ENCODE measurements around the gene ADTRP.

The ADTRP gene

DNA sequence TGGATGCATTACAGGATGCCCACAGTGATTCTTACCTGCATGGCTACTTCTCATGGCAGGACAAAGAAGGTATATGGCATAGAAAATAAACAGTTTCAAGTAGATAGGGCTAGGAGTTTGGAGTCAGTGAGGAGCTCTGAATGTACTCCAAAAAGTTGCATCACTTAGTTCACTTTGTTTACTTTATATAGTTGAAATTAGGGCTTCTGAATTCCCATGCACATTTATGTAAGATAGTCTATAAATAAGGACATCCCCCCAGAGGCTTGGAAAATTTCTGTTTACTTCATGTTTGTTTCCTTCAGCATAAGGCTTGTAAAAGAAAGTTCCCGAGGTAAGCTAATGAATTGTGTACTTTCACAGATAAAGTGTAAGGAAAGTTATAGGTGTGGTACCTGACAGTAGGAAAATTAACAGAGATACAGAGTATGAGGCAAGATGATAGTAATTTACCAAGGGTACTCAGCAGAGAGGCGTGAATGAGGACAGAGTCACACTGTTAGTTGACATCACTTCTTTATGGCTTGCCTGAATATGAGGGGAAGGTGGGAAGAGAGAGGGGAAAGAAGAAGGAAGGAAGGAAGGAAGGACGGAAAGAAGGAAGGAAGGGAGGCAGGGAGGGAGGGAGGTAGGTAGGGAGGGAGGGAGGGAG is 51.1 kb downstream of the ADTRP start:
- no peak for DNase-seq (ENCODE audit: low read depth in 2 of 2)

GRCh38 chr6:11724286-11724685 is 54.3 kb downstream of the ADTRP start:
- DNase-seq (ENCODE audit: low read depth in 2 of 2): no peak

GRCh38 chr6:11722805-11723631 is 55.6 kb downstream of the ADTRP start:
- DNase-seq (ENCODE audit: low read depth in 2 of 2): no peak

- no peak for DNase-seq (ENCODE audit: low read depth in 2 of 2)
These were observed 56.4 kb downstream of the ADTRP start for GRCh38 chr6:11722220-11722619.

- DNase-seq (ENCODE audit: low read depth in 2 of 2): no peak
These were observed 60.1 kb downstream of the ADTRP start for GRCh38 chr6:11718463-11718862.

DNA sequence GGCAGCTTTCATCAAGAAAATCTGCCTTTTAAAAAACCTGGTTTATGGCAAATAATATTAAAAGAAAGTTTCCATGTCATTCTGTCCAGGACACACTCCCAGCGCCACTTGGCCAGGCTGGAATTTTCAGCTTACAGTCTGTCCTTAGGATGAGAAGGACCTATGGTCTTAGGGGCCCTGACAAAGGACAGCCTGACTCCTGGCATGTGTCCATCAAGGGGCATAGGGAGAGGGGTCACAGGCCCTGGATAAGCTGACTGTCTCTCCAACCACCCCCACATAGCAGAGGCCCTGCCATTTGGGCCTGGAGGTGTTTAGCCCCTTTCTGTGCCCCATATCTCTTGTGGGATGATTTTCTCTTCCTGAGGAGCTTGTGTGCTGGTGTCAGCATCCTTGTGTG is 60.6 kb downstream of the ADTRP start:
- DNase-seq (ENCODE audit: low read depth in 2 of 2): no peak

DNA sequence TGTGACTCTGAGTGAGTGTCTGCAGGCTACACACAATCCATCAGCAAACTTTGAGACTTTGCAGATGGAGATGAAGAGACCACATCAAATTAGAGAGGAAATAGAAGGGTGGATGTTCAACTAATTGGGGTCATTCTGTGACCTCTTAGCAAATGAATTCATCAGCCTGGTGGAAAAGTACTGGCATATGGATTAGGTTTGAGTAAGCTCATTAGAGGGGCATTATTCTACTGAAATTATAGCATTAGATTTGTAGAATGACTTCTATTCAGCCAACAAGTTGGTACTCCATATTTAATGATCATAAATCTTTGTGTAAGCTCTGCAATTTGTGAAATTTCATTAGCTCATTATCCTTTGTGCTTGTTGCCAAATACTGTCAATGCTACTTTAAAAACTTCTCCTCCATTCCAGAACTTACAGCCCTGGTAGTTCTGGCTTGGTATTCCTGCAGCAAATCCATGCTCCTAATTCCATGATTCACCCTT is 63.8 kb downstream of the ADTRP start:
- DNase-seq (ENCODE audit: low read depth in 2 of 2): no peak

GRCh38 chr6:11714116-11714797 is 64.3 kb downstream of the ADTRP start:
- DNase-seq (ENCODE audit: low read depth in 2 of 2): no peak

DNA sequence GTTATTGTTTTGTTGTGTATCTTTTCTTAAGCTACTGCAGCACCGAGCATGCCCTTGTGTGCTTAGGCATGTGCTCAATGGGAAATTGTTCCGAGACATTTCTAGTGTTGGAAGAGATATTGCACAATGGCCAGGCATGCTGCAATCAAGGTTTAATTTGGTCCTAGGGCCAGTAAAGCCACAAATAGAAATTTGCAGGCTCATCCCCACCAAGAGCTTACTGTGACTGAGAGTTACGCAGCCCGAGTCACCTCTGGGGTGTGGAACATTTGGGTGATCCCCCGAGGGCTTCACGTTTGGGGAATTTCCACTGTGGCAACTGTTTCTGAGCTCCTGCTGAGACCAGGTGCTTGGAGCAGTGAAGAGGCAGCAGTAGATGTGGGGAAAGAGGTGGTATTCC is 65.8 kb downstream of the ADTRP start:
- no peak for DNase-seq (ENCODE audit: low read depth in 2 of 2)

DNA sequence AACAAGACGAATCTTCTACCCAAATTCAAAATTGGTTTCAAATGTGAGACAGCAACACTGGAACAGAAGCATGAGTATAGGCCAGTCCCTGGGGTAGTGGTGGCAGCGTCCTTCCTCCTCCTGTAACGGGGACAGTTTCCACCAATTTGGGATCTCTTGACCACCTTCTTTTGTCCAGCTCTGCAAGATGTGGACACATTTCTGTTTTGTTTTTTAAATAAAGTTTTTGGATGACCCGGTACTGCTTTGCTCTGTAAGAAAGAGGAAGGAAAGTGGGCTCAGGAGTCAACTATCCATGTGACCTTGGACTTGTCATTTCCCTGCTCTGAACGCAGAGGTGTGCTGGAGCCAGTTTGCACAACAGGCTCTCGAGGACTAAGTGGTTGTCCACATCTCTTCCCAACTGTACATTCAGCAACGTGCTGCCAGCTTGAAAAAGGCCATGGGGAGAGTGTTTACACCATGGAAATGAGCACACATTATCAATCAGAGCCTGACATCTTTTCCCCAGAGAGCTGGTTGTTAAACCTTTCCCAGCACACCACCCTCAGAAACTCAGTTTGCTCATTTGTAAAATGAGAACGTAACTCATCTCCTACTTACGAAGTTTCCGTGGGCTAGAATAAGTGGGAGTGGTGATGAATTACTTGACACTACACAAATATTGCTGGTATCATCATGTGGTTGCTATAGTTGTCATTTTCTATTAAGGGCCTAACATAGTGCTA is 66.5 kb downstream of the ADTRP start:
- DNase-seq (ENCODE audit: low read depth in 2 of 2): no peak

DNA sequence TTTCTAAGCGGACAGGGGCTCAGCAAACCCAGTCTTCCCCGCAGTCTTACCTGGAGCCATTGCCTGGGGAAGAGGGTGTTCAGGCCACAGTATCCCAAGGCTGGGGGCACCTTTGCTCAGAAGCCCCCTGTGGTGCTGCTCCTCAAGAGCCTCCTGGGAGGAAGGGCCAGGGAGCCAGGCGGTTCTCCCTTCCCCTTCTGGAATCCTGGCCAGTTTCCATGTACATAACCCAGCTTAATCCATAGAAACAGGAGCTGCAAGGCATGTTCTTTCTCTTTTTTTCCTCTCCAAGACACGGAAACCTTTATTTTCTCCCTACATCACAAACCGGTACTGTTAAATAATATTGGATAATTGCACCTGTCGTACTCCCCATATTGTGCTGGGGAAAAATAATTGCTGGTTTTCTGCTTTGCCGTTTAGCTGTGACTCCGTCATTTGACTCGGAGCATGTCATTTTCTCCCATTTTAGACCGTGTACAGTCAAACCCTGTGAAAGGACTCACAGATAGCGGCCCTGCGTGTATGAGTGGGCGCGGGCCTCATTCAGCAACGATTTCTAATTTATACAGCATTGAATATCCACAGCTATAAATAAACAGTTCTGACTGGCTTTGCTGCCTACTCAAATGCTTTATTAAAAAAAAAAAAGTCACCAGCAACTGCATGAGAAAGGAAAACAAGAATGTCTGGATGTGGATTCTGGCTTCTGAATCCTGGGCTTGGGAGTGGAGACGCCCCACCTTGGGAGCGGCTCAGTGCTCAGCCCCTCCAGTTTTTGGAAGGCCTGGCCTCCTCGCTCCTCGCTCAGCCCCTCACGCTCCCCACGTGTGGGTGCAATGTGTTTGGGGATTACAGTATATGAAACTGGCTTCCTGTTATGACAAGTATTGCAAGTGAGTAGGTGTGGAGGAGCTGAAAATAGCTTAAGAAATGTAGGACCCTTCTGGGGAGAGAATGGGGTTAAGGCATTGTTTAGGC is 67.3 kb downstream of the ADTRP start:
- peak in 1 of 2 experiments; percentile 23 for DNase-seq (ENCODE audit: low read depth in 2 of 2)

- no peak for DNase-seq (ENCODE audit: low read depth in 2 of 2)
These were observed 68.3 kb downstream of the ADTRP start for GRCh38 chr6:11710311-11710761.

GRCh38 chr6:11706171-11706570 is 72.4 kb downstream of the ADTRP start:
- DNase-seq (ENCODE audit: low read depth in 2 of 2): no peak

DNA sequence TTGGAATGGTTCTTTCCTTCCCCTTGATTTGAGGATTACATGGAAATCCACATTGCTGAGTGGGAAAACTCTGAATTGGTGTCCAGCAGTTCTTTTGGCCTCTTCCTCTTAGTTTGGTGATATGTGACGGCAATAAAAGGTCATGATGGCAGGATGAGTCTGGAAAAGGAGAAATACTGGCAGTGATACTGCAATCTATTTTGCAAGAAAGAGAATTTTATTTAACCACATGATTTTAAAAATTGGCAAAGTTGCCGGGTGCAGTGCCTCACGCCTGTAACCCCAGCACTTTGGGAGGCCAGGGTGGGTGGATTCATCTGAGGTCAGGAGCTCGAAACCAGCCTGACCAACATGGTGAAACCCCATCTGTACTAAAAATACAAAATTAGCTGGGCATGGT is 73.1 kb downstream of the ADTRP start:
- no peak for DNase-seq (ENCODE audit: low read depth in 2 of 2)

- no peak for DNase-seq (ENCODE audit: low read depth in 2 of 2)
These were observed 73.5 kb downstream of the ADTRP start for GRCh38 chr6:11705069-11705468.

DNA sequence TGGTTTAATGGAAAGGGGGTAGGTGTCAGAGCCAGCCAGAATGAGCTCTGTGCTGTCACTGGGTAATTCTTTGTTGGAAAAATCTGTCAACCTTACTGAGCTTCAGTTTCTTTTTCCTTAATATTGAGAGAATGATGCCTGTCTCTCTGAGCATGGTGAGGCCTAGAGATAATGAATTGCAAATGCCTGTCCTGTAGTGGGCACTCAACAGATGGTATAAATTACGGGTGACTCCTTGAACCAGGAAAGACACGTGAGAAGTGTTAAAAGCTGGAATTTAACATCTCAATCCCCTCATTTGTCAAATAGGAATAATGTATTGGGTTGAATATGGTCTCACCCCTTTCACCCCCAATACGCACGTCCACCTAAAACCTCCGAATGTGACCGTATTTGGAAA is 74.9 kb downstream of the ADTRP start:
- DNase-seq (ENCODE audit: low read depth in 2 of 2): no peak

- no peak for DNase-seq (ENCODE audit: low read depth in 2 of 2)
These were observed 76.0 kb downstream of the ADTRP start for GRCh38 chr6:11702500-11703130.

DNA sequence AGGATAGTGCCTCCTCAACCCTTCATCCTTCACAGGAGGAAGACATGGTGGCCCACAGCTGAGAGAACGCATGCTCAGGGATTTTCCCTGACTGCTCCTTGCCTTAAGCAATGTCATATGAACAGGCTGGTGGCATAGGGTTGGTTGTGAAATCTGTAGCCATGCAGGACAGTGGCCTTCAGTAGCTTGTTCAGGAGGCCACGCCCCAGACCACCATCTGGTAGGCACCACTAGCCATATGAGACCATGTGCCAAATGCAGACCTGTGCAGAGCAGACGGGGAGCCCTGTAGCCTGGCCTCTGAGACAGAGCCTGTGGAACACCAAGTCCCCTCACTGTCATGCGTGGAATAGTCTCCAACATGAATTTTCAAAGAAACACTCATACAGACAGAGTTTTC is 76.5 kb downstream of the ADTRP start:
- no peak for DNase-seq (ENCODE audit: low read depth in 2 of 2)

- DNase-seq (ENCODE audit: low read depth in 2 of 2): no peak
These were observed 77.0 kb downstream of the ADTRP start for GRCh38 chr6:11701573-11701972.

- DNase-seq (ENCODE audit: low read depth in 2 of 2): peak; percentile 46 to 52
These were observed 78.4 kb downstream of the ADTRP start for GRCh38 chr6:11700118-11700718.

Data from fibroblast of skin of left quadriceps (primary cell).